ENCODE measurements around the gene MYLK4.

The MYLK4 gene

DNA sequence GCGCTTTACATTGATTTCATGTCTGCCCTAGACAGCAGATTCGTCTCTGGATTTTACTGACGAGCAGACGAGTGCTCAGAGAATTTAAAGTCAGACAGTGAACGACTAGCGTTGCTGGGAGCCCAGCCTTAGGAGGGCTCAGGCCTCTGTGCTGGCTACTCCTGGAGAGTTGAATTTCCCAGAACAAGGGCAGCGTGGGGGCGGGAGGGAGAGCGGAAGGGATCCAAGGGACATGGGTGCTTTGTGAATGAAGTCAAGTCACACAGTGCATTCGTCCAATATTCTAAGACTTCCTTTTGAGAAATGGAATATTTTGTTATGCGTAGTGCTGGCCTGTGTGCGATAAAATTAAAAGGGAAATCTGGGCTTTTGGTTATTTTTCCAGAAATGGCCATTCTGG is 126.5 kb downstream of the MYLK4 start:
- DNase-seq: no peak

DNA sequence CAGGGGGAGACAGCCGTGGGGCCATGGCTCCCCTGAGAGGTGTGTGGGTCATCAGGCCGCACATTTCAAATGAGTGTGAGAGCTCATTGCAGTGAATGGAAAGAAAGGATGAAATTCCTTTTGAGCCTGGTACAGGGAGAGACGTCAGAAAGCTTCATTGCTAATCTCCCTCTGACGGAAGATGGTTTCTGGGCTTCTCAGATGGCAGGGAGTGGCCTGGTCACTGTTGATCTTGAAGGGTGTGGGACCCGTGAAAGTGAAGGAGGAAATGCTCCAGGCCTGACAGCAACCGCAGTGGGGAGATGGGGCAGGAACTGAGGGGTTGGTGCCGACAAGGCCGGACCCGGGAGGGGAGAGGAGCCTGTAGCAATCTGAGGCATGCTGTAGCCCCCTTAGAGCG is 127.4 kb downstream of the MYLK4 start:
- no peak for DNase-seq

DNA sequence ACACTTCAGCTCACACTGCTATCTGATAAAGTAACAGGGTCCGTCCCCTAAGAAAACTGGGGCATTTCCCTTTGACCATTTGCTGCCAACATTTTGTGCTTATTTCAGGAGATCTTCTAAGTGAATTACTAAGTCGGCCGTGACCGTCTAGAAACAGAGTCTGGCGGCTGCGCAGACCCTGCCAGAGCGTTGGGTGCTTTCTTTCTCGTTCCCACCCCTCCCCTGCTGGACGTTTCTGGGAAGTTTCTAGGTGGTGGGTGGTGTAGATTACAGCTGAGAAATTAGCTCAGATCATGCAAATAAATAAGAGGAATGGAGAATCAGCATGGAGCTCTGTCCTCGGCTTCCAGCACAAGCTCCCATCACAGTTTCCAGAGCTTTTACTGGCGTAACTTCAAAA is 128.1 kb downstream of the MYLK4 start:
- DNase-seq: no peak

DNA sequence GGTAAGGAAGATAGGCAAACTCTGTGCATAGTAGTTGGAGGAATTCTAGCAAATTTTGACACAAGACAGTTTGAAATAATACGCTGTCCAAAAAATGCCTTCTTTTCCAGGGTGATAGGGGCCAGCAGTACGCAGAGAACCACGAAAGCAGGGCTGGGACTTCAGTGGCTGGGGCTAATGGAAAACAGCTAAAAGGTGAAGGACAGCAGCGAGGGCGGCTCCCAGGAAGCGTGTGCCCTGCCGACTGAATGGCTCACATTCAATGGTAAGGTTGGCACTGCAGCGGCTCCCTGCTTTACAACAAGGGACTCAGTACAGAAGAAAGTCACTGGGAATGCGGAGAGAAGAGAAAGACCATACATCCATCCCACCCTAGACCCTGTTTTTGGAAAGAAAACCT is 131.1 kb downstream of the MYLK4 start:
- DNase-seq: no peak

DNA sequence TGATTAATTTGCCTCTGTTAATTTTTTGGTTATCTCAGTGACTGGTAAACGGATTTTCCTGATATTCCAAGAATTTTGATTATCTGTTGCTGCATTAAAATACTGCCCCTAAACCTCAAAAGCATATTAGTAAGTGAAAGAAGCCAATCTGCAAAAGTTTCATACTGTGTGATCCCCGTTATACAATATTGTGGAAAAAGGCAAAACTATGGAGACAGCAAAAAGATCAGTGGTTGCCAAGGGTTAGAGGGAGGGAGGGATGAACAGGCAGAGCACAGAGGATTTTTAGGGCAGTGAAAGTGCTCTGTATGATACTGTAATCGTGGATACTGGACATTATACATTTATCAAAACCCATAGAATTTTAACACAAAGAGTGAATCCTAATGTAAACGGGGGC is 133.0 kb downstream of the MYLK4 start:
- no peak for DNase-seq

DNA sequence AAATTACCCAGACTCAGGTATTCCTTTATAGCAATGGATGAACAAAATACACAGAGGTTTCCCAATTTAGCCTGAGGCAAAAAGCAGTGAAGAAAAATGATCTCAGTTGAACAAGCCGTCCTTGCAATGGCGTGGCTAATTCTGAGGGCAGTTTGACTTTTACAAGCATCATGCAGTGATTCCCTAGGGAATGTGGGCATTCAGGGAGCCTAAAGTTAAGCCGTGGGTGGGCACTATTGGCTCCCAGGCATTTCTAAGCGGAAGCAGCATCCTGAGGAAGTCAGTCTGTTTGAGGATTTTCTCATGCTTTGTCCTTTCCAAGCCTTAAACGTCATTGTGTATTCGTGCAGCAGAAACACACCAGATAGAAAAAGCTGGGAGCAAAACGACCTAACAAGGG is 133.9 kb downstream of the MYLK4 start:
- DNase-seq: no peak

DNA sequence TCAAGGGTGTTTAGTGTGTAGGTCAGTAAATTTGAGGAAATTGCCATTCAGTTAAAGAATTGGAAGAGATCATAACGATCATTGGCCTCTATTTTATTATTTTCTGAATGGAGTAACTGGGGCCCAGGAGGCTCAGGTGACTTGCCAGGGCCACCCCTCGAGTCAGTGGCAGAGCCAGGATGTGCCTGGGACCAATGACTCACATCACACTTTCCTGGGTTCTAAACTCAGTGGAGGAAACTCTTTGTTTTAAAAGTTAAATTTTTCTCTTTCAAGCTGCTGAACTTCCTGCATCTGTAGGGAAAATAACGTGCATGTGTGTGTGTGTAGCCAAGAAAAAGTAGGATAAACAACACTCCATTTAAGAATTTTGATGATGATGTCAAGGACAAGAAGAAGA is 135.5 kb downstream of the MYLK4 start:
- DNase-seq: no peak

DNA sequence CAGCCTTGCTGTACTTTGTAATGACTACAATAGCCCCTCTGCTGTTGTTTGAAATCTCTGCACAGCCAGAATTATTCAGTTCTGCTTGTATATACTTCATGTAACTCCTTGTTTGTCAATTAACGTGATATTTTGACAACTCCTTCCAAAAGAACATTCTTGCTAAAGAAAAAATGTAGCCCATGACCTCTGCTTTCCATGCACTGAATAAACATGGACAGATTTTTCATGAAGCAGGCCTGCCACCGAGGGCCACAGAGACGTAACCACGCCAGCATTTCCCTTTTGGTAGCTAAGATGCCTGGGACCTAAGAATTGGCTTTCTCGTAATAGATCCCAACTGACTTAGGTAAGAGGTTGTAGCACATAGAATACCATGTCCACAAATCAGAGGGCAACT is 135.9 kb downstream of the MYLK4 start:
- DNase-seq: no peak

DNA sequence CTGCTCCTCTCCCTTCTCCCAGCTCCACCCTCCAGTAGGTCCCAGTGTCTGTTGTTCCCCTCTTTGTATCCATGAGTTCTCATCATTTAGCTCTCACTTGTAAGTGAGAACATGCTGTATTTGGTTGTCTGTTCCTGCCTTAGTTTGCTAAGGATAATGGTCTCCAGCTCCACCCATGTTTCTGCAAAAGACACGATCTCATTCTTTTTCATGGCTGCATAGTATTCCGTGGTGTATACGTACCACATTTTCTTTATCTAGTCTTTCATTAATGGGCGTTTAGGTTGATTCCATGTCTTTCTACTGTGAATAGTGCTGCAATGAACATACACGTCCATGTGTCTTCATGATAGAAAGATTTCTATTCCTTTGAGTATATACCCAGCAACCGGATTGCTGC is 136.6 kb downstream of the MYLK4 start:
- no peak for DNase-seq
